ENCODE data around the gene SORCS2. TPM values are rescaled to one million over a fixed set of nuclear protein-coding genes. Genes with fewer than 3 reads are reported as not detected.

Gene SORCS2
- polyA plus RNA-seq, 3 donors: 0.46 to 0.55 TPM; not detected in 1

DNA sequence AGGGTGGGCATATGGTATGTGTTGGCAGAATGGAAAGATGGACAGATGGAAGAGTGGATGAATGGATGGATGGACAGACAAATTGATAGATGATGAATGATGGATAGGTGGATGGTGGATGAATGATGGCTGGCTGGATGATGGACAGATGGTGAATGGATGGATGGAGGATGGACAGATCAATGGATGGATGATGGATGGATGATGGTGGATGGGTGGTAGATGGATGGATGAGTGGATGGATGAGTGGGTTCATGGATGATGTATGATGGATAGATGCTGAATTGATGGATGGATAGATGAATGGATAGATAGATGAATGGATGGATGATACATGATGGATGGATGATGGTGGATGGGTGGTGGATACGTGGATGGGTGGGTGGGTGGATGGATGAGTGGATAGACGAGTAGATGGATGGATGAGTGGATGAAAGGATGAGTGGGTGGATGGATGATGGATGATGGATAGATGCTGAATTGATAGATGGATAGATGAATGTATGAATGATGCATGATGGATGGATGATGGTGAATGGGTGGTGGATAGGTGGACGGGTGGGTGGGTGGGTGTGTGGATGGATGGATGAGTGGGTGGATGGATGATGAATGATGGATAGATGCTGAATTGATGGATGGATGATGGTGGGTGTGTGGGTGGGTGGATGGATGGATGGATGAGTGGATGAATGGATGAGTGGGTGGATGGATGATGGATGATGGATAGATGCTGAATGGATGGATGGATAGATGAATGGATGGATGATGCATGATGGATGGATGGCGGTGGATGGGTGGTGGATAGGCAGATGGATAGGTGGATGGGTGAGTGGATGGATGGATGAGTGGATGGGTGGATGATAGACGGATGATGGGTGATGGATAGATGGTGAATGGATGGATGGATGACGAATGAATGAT is 497.7 kb downstream of the SORCS2 start:
- Histone ChIP-seq H3K4me2 (replicated peaks; ENCODE audit: extremely low read depth, low read length, poor library complexity, severe bottlenecking) (no peak overlapping the region), H4K20me1 (ENCODE audit: insufficient read depth, low read length) (no peaks in the 10 kb centered on the region), H3K9ac (ENCODE audit: insufficient read depth, low read length, poor library complexity, severe bottlenecking) (no peak overlapping the region), H3K4me3 (replicated peaks in 1 of 3; ENCODE audit: low read depth in 2 of 3, low read length in 3 of 3) (no peak overlapping the region), H3K4me1 (ENCODE audit: control insufficient read depth in 1 of 2, insufficient read depth in 2 of 2, low read length in 2 of 2) (no peaks in the 10 kb centered on the region), H2AFZ (ENCODE audit: insufficient read depth, low read depth, low read length, poor library complexity, severe bottlenecking) (no peak overlapping the region), H3K27ac (ENCODE audit: low read depth in 1 of 2, low read length in 2 of 2) (no peak overlapping the region), H3K27me3 (ENCODE audit: control insufficient read depth in 2 of 2, insufficient read depth in 2 of 2, low read length in 2 of 2) (no peaks in the 10 kb centered on the region), H3K9me3 (replicated peaks in 1 of 2; ENCODE audit: control insufficient read depth in 1 of 2, insufficient read depth in 1 of 2, low read length in 2 of 2) (no peaks in the 10 kb centered on the region), H3K36me3 (replicated peaks in 1 of 2; ENCODE audit: control insufficient read depth in 1 of 2, insufficient read depth in 2 of 2, low read length in 2 of 2) (no peaks in the 10 kb centered on the region), H3K79me2 (ENCODE audit: insufficient read depth, low read length) (no peaks in the 10 kb centered on the region)
- intact Hi-C loops (cut with micrococcal nuclease): no loop called here
- peaks cover 0 to 3% (median 0%) of the 10 kb centered on the region in 3 donors for H3K27me3 Mint-ChIP-seq (ENCODE audit: low read depth in 3 of 3)
- H3K9me3 Mint-ChIP-seq: no peaks in the 10 kb centered on the region
- DNase-seq: no peak
- no peaks in the 10 kb centered on the region for H3K4me1 Mint-ChIP-seq
- H3K27ac Mint-ChIP-seq: no peak overlapping the region
- 89% methylated on average over 6 of the region's 6 CpGs for WGBS (ENCODE audit: insufficient coverage)
- no peak for TF ChIP-seq CTCF (IDR thresholded peaks at IDR 0.05)
- no peak overlapping the region for H3K4me3 Mint-ChIP-seq
- H3K36me3 Mint-ChIP-seq: no peaks in the 10 kb centered on the region

DNA sequence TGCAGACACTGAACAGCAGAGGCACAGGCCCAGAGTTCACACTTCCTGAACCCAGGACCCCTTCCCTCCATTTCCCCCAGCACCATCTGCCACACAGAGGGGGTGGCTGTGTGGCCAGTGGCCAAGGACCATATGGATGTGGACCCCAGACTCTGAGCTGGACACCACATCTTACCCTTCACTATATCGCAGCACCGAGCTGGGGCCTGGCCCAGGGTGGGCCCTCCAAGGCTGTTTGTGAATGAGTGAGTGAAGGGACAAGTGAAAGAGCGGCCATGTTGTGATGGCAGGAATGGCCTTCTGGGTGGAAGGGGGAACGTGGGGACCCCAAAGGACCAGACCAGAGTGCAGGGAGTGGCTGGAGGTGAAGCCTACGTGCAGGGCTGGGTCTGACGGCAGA is 498.7 kb downstream of the SORCS2 start:
- Mint-ChIP-seq H3K4me3 (no peak overlapping the region), H3K9me3 (no peaks in the 10 kb centered on the region), H3K36me3 (no peaks in the 10 kb centered on the region), H3K27ac (no peak overlapping the region), H3K4me1 (no peaks in the 10 kb centered on the region), H3K27me3 (ENCODE audit: low read depth in 3 of 3) (peaks cover 0 to 3% (median 0%) of the 10 kb centered on the region in 3 donors)
- intact Hi-C loops (cut with micrococcal nuclease): no loop called here
- H3K79me2 ChIP-seq (ENCODE audit: insufficient read depth, low read length): no peaks in the 10 kb centered on the region
- no peaks in the 10 kb centered on the region for H3K36me3 ChIP-seq (replicated peaks in 1 of 2; ENCODE audit: control insufficient read depth in 1 of 2, insufficient read depth in 2 of 2, low read length in 2 of 2)
- no peak for DNase-seq
- H4K20me1 ChIP-seq (ENCODE audit: insufficient read depth, low read length): no peaks in the 10 kb centered on the region
- H3K27ac ChIP-seq (ENCODE audit: low read depth in 1 of 2, low read length in 2 of 2): no peak overlapping the region
- H3K27me3 ChIP-seq (ENCODE audit: control insufficient read depth in 2 of 2, insufficient read depth in 2 of 2, low read length in 2 of 2): no peaks in the 10 kb centered on the region
- H3K4me1 ChIP-seq (ENCODE audit: control insufficient read depth in 1 of 2, insufficient read depth in 2 of 2, low read length in 2 of 2): no peaks in the 10 kb centered on the region
- no peak overlapping the region for H2AFZ ChIP-seq (ENCODE audit: insufficient read depth, low read depth, low read length, poor library complexity, severe bottlenecking)
- H3K4me2 ChIP-seq (replicated peaks; ENCODE audit: extremely low read depth, low read length, poor library complexity, severe bottlenecking): no peak overlapping the region
- no peak overlapping the region for H3K9ac ChIP-seq (ENCODE audit: insufficient read depth, low read length, poor library complexity, severe bottlenecking)
- no peak for TF ChIP-seq CTCF (IDR thresholded peaks at IDR 0.05)
- no peaks in the 10 kb centered on the region for H3K9me3 ChIP-seq (replicated peaks in 1 of 2; ENCODE audit: control insufficient read depth in 1 of 2, insufficient read depth in 1 of 2, low read length in 2 of 2)
- 85% methylated on average over 4 of the region's 6 CpGs for WGBS (ENCODE audit: insufficient coverage)
- H3K4me3 ChIP-seq (replicated peaks in 1 of 3; ENCODE audit: low read depth in 2 of 3, low read length in 3 of 3): no peak overlapping the region

Measured in CD14-positive monocyte (primary cell).